ENCODE data around the gene GPANK1. TPM values are rescaled to one million over a fixed set of nuclear protein-coding genes. Genes with fewer than 3 reads are reported as not detected.

Gene GPANK1
- total and polyA plus RNA-seq, 10 of the 15 experiments (the other 5 are each of a cell fraction or from before 2014, with no cell fraction given) = 11.7 to 36.3 (median 17.5) TPM

DNA sequence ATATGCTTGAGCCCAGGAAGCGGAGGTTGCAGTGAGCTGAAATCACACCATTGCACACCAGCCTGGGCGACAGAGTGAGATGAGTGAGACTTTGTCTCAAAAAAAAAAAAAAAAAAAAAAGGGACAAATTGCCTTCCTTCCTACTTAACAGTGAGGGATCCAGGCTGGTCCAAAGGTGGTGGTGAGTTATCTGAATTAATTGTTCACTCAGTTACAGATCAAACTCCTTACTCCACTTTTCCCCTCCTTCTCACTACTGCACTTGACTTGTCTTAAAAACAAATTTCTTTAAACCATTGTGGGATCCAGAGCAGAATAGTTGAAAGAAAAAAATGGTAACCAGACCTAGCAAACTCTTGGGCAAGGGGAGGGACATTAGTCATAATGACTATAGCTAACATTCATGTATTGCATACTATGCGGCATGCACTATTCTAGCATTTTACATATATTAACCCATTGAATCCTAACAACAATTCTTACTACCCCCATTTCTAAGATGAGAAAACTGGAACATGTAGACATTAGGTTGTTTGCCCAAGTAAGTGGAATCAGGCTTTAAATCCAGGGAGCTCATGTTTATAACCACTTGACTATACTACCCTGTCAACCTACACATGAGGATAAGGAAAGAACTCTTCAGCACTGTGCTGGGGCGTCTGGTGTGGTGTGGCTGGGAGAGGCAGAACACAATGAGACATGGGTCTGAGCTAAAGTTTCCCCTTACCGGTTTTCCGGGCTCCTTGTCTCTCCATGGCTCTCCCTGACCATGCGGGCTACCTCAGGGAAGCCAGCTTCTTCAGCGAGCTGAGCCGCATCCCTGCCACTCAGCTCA lies 1.5 kb downstream of the GPANK1 start:
- peaks cover 2 to 18% of the 10 kb centered on the region in 2 experiments; a peak in 3 of 4 replicates for H3K36me3 ChIP-seq (ENCODE audit: control insufficient read depth in 2 of 2, insufficient read depth in 2 of 2, low read length in 1 of 2)
- ChIA-PET RAD21 (ENCODE audit: unreplicated experiment) (interaction anchor here (0.6 to 1.4 kb wide), 3 partner anchors 10 to 652 kb away, joined by 3 to 4 read pairs (median 3); partner anchors contain the start of gene AIF1), SMC1A (ENCODE audit: uncharacterized antibody, unreplicated experiment) (interaction anchor here (0.7 to 2.6 kb wide), 3 partner anchors 10 to 72 kb away, joined by 3 to 31 read pairs (median 3); partner anchors contain the start of genes APOM, BAG6 and CLIC1), POLR2A (interaction anchor here (0.5 to 5.9 kb wide), 14 partner anchors 10 to 200 kb away, joined by 3 to 107 read pairs (median 5); partner anchors contain the start of genes ABHD16A, APOM, BAG6 and NCR3), CTCF (interaction anchor here (0.6 to 2.3 kb wide), 8 partner anchors 9 to 75 kb away, joined by 3 to 15 read pairs (median 4); partner anchors contain the start of genes BAG6 and LY6G5C)
- intact Hi-C loops (cut with micrococcal nuclease; ENCODE audit: unreplicated experiment) = no loop called here
- FAIRE-seq (no peak), ATAC-seq (no peak), DNase-seq (ENCODE audit: low read depth, low spot score) (no peak)
- no peak overlapping the region for H2AFZ ChIP-seq (ENCODE audit: control insufficient read depth, low read depth, low read length)
- BruUV-seq (replicated peaks) = no TSS peak
- H3K4me1 ChIP-seq (ENCODE audit: control insufficient read depth, insufficient read depth, low read length) = peaks cover 48% of the 10 kb centered on the region
- peak overlapping the region; percentile 93; the same call in 1 of the 2 replicates for H3K4me3 ChIP-seq
- H3K27me3 ChIP-seq (replicated peaks in 1 of 2; ENCODE audit: control insufficient read depth in 2 of 2, insufficient read depth in 2 of 2, low read length in 1 of 2) = no peaks in the 10 kb centered on the region
- no peaks in the 10 kb centered on the region; the same call in 2 of the 3 replicates for H3K9me3 ChIP-seq (replicated peaks; ENCODE audit: control insufficient read depth, insufficient read depth, low read length)
- peak overlapping the region; percentile 78 for H3K4me2 ChIP-seq (ENCODE audit: control insufficient read depth, insufficient read depth)
- H3K79me2 ChIP-seq (ENCODE audit: control insufficient read depth, insufficient read depth, low read length) = peaks cover 70% of the 10 kb centered on the region
- peak overlapping the region; percentile 89 for H3K9ac ChIP-seq (ENCODE audit: control insufficient read depth, insufficient read depth, low read length)
- 84% methylated on average over 9 of the region's 9 CpGs for WGBS (ENCODE audit: insufficient coverage, insufficient replicate concordance, low lambda C conversion rate, missing lambda C conversion rate)
- TF ChIP-seq ESRRA (IDR thresholded peaks at IDR 0.05; ENCODE audit: low read length) = no peak
- peak; percentile 18 for TF ChIP-seq KLF5 (IDR thresholded peaks at IDR 0.05; ENCODE audit: partially characterized antibody)
- no peaks in the 10 kb centered on the region for H4K20me1 ChIP-seq (ENCODE audit: control insufficient read depth, insufficient read depth)
- in situ Hi-C loops (cut with MboI) = no loop called here
- H3K27ac ChIP-seq (ENCODE audit: control insufficient read depth, insufficient read depth) = peak overlapping the region; percentile 94; the same call in 1 of the 2 replicates

DNA sequence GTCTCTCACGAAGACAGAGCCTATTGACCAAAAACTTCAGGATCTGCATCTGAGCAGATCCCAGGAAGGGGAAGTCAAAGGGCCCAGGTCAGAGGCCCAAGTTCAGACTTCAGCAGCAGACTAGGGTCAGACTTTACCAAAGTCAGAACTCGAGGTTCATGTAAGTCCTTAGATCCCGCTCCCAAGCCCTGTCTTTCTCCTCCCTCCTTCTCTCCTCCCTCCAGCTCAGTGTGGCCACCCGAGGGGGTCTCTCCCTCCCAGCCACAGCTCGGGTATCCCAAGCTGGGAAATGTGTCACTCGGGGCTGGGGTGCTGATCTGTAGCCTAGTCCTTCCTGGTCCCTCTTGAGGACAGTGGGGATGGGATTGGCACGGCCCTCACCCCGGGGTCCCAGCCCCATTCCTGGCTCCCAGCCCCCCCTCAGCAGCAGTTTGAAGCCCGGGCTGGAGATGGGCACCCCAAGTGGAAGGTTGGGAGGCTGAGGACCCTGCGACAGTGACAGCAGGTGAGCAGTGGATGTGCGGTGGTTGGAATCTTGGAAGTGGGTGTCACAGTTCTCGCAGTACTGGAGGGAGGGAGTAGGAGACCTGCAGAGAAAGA lies 2.6 kb downstream of the GPANK1 start:
- CTCF ChIA-PET = interaction anchor here (1.5 to 2.2 kb wide), 3 partner anchors 10 to 76 kb away, joined by 3 to 19 read pairs (median 7); partner anchors contain the start of gene BAG6
- Histone ChIP-seq H3K9ac (ENCODE audit: control insufficient read depth, insufficient read depth, low read length) (no peak overlapping the region; the same call in 1 of the 2 replicates), H3K36me3 (ENCODE audit: control insufficient read depth in 2 of 2, insufficient read depth in 2 of 2, low read length in 1 of 2) (peaks cover 0 to 11% of the 10 kb centered on the region in 2 experiments), H3K27ac (ENCODE audit: control insufficient read depth, insufficient read depth) (peak overlapping the region; percentile 22), H3K27me3 (replicated peaks in 1 of 2; ENCODE audit: control insufficient read depth in 2 of 2, insufficient read depth in 2 of 2, low read length in 1 of 2) (no peaks in the 10 kb centered on the region), H3K9me3 (replicated peaks; ENCODE audit: control insufficient read depth, insufficient read depth, low read length) (no peaks in the 10 kb centered on the region; the same call in 2 of the 3 replicates), H2AFZ (ENCODE audit: control insufficient read depth, low read depth, low read length) (no peak overlapping the region), H3K4me3 (0 out of 2 replicates have a peak overlapping the region, but pooled peaks have one; percentile 26), H3K4me1 (ENCODE audit: control insufficient read depth, insufficient read depth, low read length) (peaks cover 47% of the 10 kb centered on the region), H4K20me1 (ENCODE audit: control insufficient read depth, insufficient read depth) (no peaks in the 10 kb centered on the region), H3K79me2 (ENCODE audit: control insufficient read depth, insufficient read depth, low read length) (peaks cover 69% of the 10 kb centered on the region), H3K4me2 (ENCODE audit: control insufficient read depth, insufficient read depth) (0 out of 2 replicates have a peak overlapping the region, but pooled peaks have one; percentile 26)
- TF ChIP-seq FOXM1 (IDR thresholded peaks at IDR 0.05; ENCODE audit: low read depth, low read length) (0 out of 2 replicates have a peak, but pooled peaks have one; percentile 40), NR2F1 (conservative IDR thresholded peaks at IDR 0.05) (0 out of 2 replicates have a peak, but pooled peaks have one; percentile 17), IKZF1 (conservative IDR thresholded peaks at IDR 0.05) (peak; percentile 54; the same call in 1 of the 2 replicates), POLR2AphosphoS2 (IDR thresholded peaks at IDR 0.05; ENCODE audit: low read depth, low read length) (no peak)
- 81% methylated on average over 10 of the region's 12 CpGs for WGBS (ENCODE audit: insufficient coverage, insufficient replicate concordance, low lambda C conversion rate, missing lambda C conversion rate)
- ATAC-seq = no peak
- no peak for FAIRE-seq
- no peak for DNase-seq (ENCODE audit: low read depth, low spot score)
- RAD21 ChIA-PET (ENCODE audit: unreplicated experiment) = interaction anchor here (0.6 to 2.1 kb wide), 2 partner anchors 65 to 310 kb away, joined by 3 to 4 read pairs; partner anchors contain the start of gene DXO
- intact Hi-C loops (cut with micrococcal nuclease; ENCODE audit: unreplicated experiment) = no loop called here
- POLR2A ChIA-PET = interaction anchor here (0.5 to 5.9 kb wide), 17 partner anchors 9 to 236 kb away, joined by 3 to 107 read pairs (median 4); partner anchors contain the start of genes ABHD16A, APOM, ATP6V1G2 and BAG6
- no TSS peak for BruUV-seq (replicated peaks)
- in situ Hi-C loops (cut with MboI) = no loop called here
- SMC1A ChIA-PET (ENCODE audit: uncharacterized antibody, unreplicated experiment) = interaction anchor here (1.0 to 2.5 kb wide), 3 partner anchors 10 to 121 kb away, joined by 6 to 14 read pairs (median 9); partner anchors contain the start of genes BAG6 and DDX39B

Data from GM12878 (cell line).